Measurements from ENCODE around the gene ATAD5.

The ATAD5 gene

DNA sequence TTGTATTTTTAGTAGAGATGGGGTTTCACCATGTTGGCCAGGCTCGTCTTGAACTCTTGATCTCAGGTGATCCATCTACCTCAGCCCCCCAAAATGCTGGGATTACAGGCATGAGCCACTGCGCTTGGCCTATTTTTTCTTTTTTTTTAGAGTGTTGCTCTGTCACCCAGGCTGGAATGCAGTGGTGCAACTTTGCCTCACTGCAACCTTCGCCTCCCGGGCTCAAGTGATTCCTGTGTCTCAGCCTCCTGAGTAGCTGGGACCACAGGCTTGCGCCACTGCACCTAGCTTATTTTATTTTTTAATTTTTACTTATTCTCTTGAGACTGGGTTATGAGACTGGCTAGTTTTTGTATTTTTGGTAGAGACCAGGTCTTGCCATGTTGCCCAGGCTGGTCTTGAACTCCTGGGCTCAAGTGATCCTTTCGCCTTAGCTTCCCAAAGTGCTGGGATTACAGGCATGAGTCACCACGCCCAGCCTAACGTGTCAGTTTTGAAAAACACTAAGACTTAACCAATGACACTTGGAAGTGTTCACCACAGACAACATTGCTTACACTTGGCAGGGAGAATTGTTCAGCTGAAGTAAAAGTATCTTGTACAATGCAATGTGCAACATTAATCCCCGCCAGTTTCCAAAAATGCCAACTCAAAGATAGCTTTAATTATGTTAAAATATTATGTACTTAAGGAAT lies 26.9 kb downstream of the ATAD5 start:
- ChIA-PET CTCF (interaction anchor here (1.4 kb wide), 1 partner anchor 9 kb away, joined by 4 read pairs; no protein-coding TSS in a partner anchor), POLR2A (interaction anchor here (0.6 kb wide), 1 partner anchor 97 kb away, joined by 3 read pairs; no protein-coding TSS in a partner anchor)
- no peak overlapping the region for H3K4me3 ChIP-seq (ENCODE audit: control insufficient read depth in 1 of 7, extremely low read depth in 1 of 7, insufficient read depth in 4 of 7, low read depth in 2 of 7, low read length in 6 of 7)
- H3K4me1 ChIP-seq (ENCODE audit: control extremely low read depth in 1 of 4, control insufficient read depth in 4 of 4, insufficient read depth in 4 of 4, low read length in 3 of 4): no peaks in the 10 kb centered on the region
- no peaks in the 10 kb centered on the region for H3K9me3 ChIP-seq (ENCODE audit: control extremely low read depth in 1 of 5, control insufficient read depth in 4 of 5, insufficient read depth in 2 of 5, low read depth in 1 of 5, low read length in 4 of 5)
- no peak overlapping the region for H3K27ac ChIP-seq (ENCODE audit: insufficient read depth in 1 of 2, low read depth in 1 of 2, low read length in 2 of 2, poor library complexity in 1 of 2, severe bottlenecking in 2 of 2)
- H3K27me3 ChIP-seq (replicated peaks in 2 of 5; ENCODE audit: control insufficient read depth in 4 of 5, insufficient read depth in 5 of 5, low read length in 4 of 5): no peaks in the 10 kb centered on the region
- H3K36me3 ChIP-seq (ENCODE audit: control insufficient read depth in 4 of 4, insufficient read depth in 4 of 4, low read length in 3 of 4): peaks cover 5 to 56% (median 20%) of the 10 kb centered on the region in 4 experiments
- no peak for DNase-seq
- WGBS (ENCODE audit: insufficient coverage): 91% methylated on average over 4 of the region's 9 CpGs

- no peaks in the 10 kb centered on the region for H3K9me3 ChIP-seq (ENCODE audit: control extremely low read depth in 1 of 5, control insufficient read depth in 4 of 5, insufficient read depth in 2 of 5, low read depth in 1 of 5, low read length in 4 of 5)
- H3K4me3 ChIP-seq (ENCODE audit: control insufficient read depth in 1 of 7, extremely low read depth in 1 of 7, insufficient read depth in 4 of 7, low read depth in 2 of 7, low read length in 6 of 7): no peak overlapping the region
- WGBS (ENCODE audit: insufficient coverage): 100% methylated on average over 1 of the region's 1 CpG
- H3K27ac ChIP-seq (ENCODE audit: insufficient read depth in 1 of 2, low read depth in 1 of 2, low read length in 2 of 2, poor library complexity in 1 of 2, severe bottlenecking in 2 of 2): no peak overlapping the region
- H3K27me3 ChIP-seq (replicated peaks in 2 of 5; ENCODE audit: control insufficient read depth in 4 of 5, insufficient read depth in 5 of 5, low read length in 4 of 5): no peaks in the 10 kb centered on the region
- ChIA-PET POLR2A (no interaction called here), CTCF (no interaction called here)
- peaks cover 4 to 51% (median 28%) of the 10 kb centered on the region in 4 experiments for H3K36me3 ChIP-seq (ENCODE audit: control insufficient read depth in 4 of 4, insufficient read depth in 4 of 4, low read length in 3 of 4)
- H3K4me1 ChIP-seq (ENCODE audit: control extremely low read depth in 1 of 4, control insufficient read depth in 4 of 4, insufficient read depth in 4 of 4, low read length in 3 of 4): no peaks in the 10 kb centered on the region
- no peak for DNase-seq
Observed at GRCh38 chr17:30864636-30865035, 32.9 kb downstream of the ATAD5 start.

- Histone ChIP-seq H3K4me1 (ENCODE audit: control extremely low read depth in 1 of 4, control insufficient read depth in 4 of 4, insufficient read depth in 4 of 4, low read length in 3 of 4) (no peaks in the 10 kb centered on the region), H3K27me3 (replicated peaks in 2 of 5; ENCODE audit: control insufficient read depth in 4 of 5, insufficient read depth in 5 of 5, low read length in 4 of 5) (no peaks in the 10 kb centered on the region), H3K4me3 (ENCODE audit: control insufficient read depth in 1 of 7, extremely low read depth in 1 of 7, insufficient read depth in 4 of 7, low read depth in 2 of 7, low read length in 6 of 7) (no peak overlapping the region), H3K36me3 (ENCODE audit: control insufficient read depth in 4 of 4, insufficient read depth in 4 of 4, low read length in 3 of 4) (peaks cover 2 to 55% (median 31%) of the 10 kb centered on the region in 4 experiments), H3K9me3 (ENCODE audit: control extremely low read depth in 1 of 5, control insufficient read depth in 4 of 5, insufficient read depth in 2 of 5, low read depth in 1 of 5, low read length in 4 of 5) (no peaks in the 10 kb centered on the region), H3K27ac (ENCODE audit: insufficient read depth in 1 of 2, low read depth in 1 of 2, low read length in 2 of 2, poor library complexity in 1 of 2, severe bottlenecking in 2 of 2) (no peak overlapping the region)
- CTCF ChIA-PET: interaction anchor here (1.0 kb wide), 1 partner anchor 28 kb away, joined by 3 read pairs; no protein-coding TSS in a partner anchor
- POLR2A ChIA-PET: no interaction called here
- 92% methylated on average over 2 of the region's 6 CpGs for WGBS (ENCODE audit: insufficient coverage)
- DNase-seq: no peak
Observed at GRCh38 chr17:30869005-30869404, 37.2 kb downstream of the ATAD5 start.

DNA sequence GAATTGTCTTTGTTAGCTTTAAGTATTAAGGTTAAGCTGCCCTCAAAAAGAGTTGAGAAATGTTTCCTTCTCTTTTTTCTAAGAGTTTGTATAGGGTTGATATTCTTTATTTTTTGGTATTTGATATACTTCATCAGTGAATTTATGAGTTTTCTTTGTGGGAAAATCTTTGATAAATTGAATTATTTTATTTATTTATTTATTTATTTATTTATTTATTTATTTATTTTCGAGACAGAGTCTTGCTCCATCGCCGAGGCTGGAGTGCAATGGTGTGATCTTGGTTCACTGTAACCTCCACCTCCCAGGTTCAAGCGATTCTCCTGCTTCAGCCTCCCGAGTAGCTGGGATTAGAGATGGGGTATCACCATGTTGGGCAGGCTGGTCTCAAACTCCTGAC lies 54.4 kb downstream of the ATAD5 start:
- Histone ChIP-seq H3K27ac (ENCODE audit: insufficient read depth in 1 of 2, low read depth in 1 of 2, low read length in 2 of 2, poor library complexity in 1 of 2, severe bottlenecking in 2 of 2) (no peak overlapping the region), H3K4me1 (ENCODE audit: control extremely low read depth in 1 of 4, control insufficient read depth in 4 of 4, insufficient read depth in 4 of 4, low read length in 3 of 4) (no peaks in the 10 kb centered on the region), H3K9me3 (ENCODE audit: control extremely low read depth in 1 of 5, control insufficient read depth in 4 of 5, insufficient read depth in 2 of 5, low read depth in 1 of 5, low read length in 4 of 5) (no peaks in the 10 kb centered on the region), H3K36me3 (ENCODE audit: control insufficient read depth in 4 of 4, insufficient read depth in 4 of 4, low read length in 3 of 4) (peaks cover 0 to 23% (median 10%) of the 10 kb centered on the region in 4 experiments), H3K27me3 (replicated peaks in 2 of 5; ENCODE audit: control insufficient read depth in 4 of 5, insufficient read depth in 5 of 5, low read length in 4 of 5) (no peaks in the 10 kb centered on the region), H3K4me3 (ENCODE audit: control insufficient read depth in 1 of 7, extremely low read depth in 1 of 7, insufficient read depth in 4 of 7, low read depth in 2 of 7, low read length in 6 of 7) (no peak overlapping the region)
- ChIA-PET POLR2A (no interaction called here), CTCF (interaction anchor here (2.3 kb wide), 1 partner anchor 9 kb away, joined by 7 read pairs; no protein-coding TSS in a partner anchor)
- DNase-seq: no peak
- 100% methylated on average over 4 of the region's 5 CpGs for WGBS (ENCODE audit: insufficient coverage)

DNA sequence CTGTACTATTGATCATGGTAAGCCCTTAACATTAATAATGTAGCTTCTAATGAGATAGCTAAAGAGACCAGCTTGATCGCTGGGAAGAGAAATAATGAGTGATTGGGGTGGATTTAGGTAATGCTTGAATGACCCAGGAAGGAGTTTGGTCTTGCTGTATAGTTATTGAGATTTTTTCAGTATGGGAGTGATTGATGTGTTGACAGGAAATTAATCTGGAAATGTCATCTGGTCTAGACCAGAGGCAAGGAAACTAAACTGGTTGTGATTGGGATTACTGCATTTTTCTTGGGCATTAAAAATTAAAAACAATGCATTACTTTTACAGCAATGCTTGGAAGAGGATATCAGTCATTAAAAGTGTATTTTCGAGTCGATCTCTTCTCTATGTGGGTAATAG lies 62.5 kb downstream of the ATAD5 start:
- no peak for DNase-seq
- ChIA-PET CTCF (interaction anchor here (1.3 kb wide), 2 partner anchors 9 to 10 kb away, joined by 3 to 4 read pairs; no protein-coding TSS in a partner anchor), POLR2A (interaction anchor here (0.5 kb wide), 1 partner anchor 12 kb away, joined by 3 read pairs; no protein-coding TSS in a partner anchor)
- Histone ChIP-seq H3K36me3 (ENCODE audit: control insufficient read depth in 4 of 4, insufficient read depth in 4 of 4, low read length in 3 of 4) (peaks cover 3 to 50% (median 28%) of the 10 kb centered on the region in 4 experiments), H3K4me1 (ENCODE audit: control extremely low read depth in 1 of 4, control insufficient read depth in 4 of 4, insufficient read depth in 4 of 4, low read length in 3 of 4) (no peaks in the 10 kb centered on the region), H3K27ac (ENCODE audit: insufficient read depth in 1 of 2, low read depth in 1 of 2, low read length in 2 of 2, poor library complexity in 1 of 2, severe bottlenecking in 2 of 2) (no peak overlapping the region), H3K9me3 (ENCODE audit: control extremely low read depth in 1 of 5, control insufficient read depth in 4 of 5, insufficient read depth in 2 of 5, low read depth in 1 of 5, low read length in 4 of 5) (no peaks in the 10 kb centered on the region), H3K4me3 (ENCODE audit: control insufficient read depth in 1 of 7, extremely low read depth in 1 of 7, insufficient read depth in 4 of 7, low read depth in 2 of 7, low read length in 6 of 7) (no peak overlapping the region), H3K27me3 (replicated peaks in 2 of 5; ENCODE audit: control insufficient read depth in 4 of 5, insufficient read depth in 5 of 5, low read length in 4 of 5) (no peaks in the 10 kb centered on the region)
- 100% methylated on average over 1 of the region's 3 CpGs for WGBS (ENCODE audit: insufficient coverage)

DNA sequence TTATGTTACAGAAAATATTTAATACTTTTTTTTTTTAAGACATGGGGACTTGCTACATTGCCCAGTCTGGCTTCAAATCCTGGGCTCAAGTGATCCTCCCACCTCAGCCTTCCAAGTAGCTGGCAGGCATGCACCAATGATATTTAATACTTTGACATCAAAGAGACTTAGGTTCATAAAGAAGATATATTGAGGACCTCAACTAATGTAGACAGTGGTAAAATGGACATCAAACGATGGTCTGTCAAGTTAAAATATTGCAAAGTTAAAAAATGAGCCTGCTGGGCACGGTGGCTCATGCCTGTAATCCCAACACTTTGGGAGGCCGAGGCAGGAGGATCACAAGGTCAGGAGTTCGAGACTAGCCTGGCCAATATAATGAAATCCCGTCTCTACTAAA lies 65.5 kb downstream of the ATAD5 start:
- 95% methylated on average over 5 of the region's 5 CpGs for WGBS (ENCODE audit: insufficient coverage)
- Histone ChIP-seq H3K27ac (ENCODE audit: insufficient read depth in 1 of 2, low read depth in 1 of 2, low read length in 2 of 2, poor library complexity in 1 of 2, severe bottlenecking in 2 of 2) (no peak overlapping the region), H3K4me1 (ENCODE audit: control extremely low read depth in 1 of 4, control insufficient read depth in 4 of 4, insufficient read depth in 4 of 4, low read length in 3 of 4) (no peaks in the 10 kb centered on the region), H3K36me3 (ENCODE audit: control insufficient read depth in 4 of 4, insufficient read depth in 4 of 4, low read length in 3 of 4) (peaks cover 12 to 59% (median 29%) of the 10 kb centered on the region in 4 experiments), H3K9me3 (ENCODE audit: control extremely low read depth in 1 of 5, control insufficient read depth in 4 of 5, insufficient read depth in 2 of 5, low read depth in 1 of 5, low read length in 4 of 5) (no peaks in the 10 kb centered on the region), H3K4me3 (ENCODE audit: control insufficient read depth in 1 of 7, extremely low read depth in 1 of 7, insufficient read depth in 4 of 7, low read depth in 2 of 7, low read length in 6 of 7) (no peak overlapping the region), H3K27me3 (replicated peaks in 2 of 5; ENCODE audit: control insufficient read depth in 4 of 5, insufficient read depth in 5 of 5, low read length in 4 of 5) (no peaks in the 10 kb centered on the region)
- ChIA-PET POLR2A (interaction anchor here (0.6 kb wide), 1 partner anchor 856 kb away, joined by 7 read pairs; no protein-coding TSS in a partner anchor), CTCF (interaction anchor here (1.0 kb wide), 1 partner anchor 29 kb away, joined by 3 read pairs; no protein-coding TSS in a partner anchor)
- no peak for DNase-seq

- ChIA-PET POLR2A (no interaction called here), CTCF (no interaction called here)
- Histone ChIP-seq H3K4me1 (ENCODE audit: control extremely low read depth in 1 of 4, control insufficient read depth in 4 of 4, insufficient read depth in 4 of 4, low read length in 3 of 4) (peaks cover 0 to 14% (median 8%) of the 10 kb centered on the region in 4 experiments), H3K27me3 (replicated peaks in 2 of 5; ENCODE audit: control insufficient read depth in 4 of 5, insufficient read depth in 5 of 5, low read length in 4 of 5) (no peaks in the 10 kb centered on the region), H3K9me3 (ENCODE audit: control extremely low read depth in 1 of 5, control insufficient read depth in 4 of 5, insufficient read depth in 2 of 5, low read depth in 1 of 5, low read length in 4 of 5) (no peaks in the 10 kb centered on the region), H3K4me3 (ENCODE audit: control insufficient read depth in 1 of 7, extremely low read depth in 1 of 7, insufficient read depth in 4 of 7, low read depth in 2 of 7, low read length in 6 of 7) (peak overlapping the region; percentile 81 to 100 (median 96)), H3K27ac (ENCODE audit: insufficient read depth in 1 of 2, low read depth in 1 of 2, low read length in 2 of 2, poor library complexity in 1 of 2, severe bottlenecking in 2 of 2) (peak overlapping the region; percentile 86 to 94), H3K36me3 (ENCODE audit: control insufficient read depth in 4 of 4, insufficient read depth in 4 of 4, low read length in 3 of 4) (peaks cover 5 to 14% (median 9%) of the 10 kb centered on the region in 4 experiments)
- 2% methylated on average over 9 of the region's 11 CpGs for WGBS (ENCODE audit: insufficient coverage)
- peak in 2 of 3 donors; percentile 37 to 59 for DNase-seq
Observed at GRCh38 chr17:30905742-30906100, 74.0 kb downstream of the ATAD5 start.

All from common myeloid progenitor, CD34-positive (primary cell).